A549 (cell line): ENCODE results near the gene FANCI. TPM values are rescaled to one million over a fixed set of nuclear protein-coding genes. Genes with fewer than 3 reads are reported as not detected.

Source experiments
- ATAC-seq, 2 experiments: fragments of 200-7000 bp in 1 of 2; fragments of >200 bp in 1 of 2; cut with Nextera tagmentation in 1 of 2; cut with Tn5 transposase in 1 of 2; 3 replicates each; pipeline versions ENCODE4 v1.8.0 to v1.9.1; 2018 to 2020; ENCODE audit warnings: mild to moderate bottlenecking in 1 of 2, moderate library complexity in 1 of 2
- CTCF ChIA-PET: fragments of 300-600 bp; sonication (Branson Sonifier 250); formaldehyde crosslinking; extraction: SDS; loops from one replicate; lab custom pipeline; 2021; ENCODE audit warnings: antibody characterized with exemption, inconsistent platforms; lab: Yijun Ruan, JAX
- POLR2A ChIA-PET: fragments of 350-600 bp; formaldehyde crosslinking; extraction: SDS; loops from one replicate; lab custom pipeline; 2021; ENCODE audit warnings: antibody characterized with exemption, inconsistent platforms; lab: Yijun Ruan, JAX
- DNase-seq, 2 experiments: peaks; one replicate each; pipeline versions ENCODE4 v3.0.0 to v3.0.0-alpha.2; 2011 to 2016; ENCODE audit warnings: low read depth in 1 of 2, low spot score in 1 of 2
- FAIRE-seq: peaks from 2 replicates; lab custom pipeline; 2011; peaks lifted over from hg19 to GRCh38; lab: Jason Lieb, UNC
- H3K27ac ChIP-seq, 2 experiments: fragments of >200 bp; sonication (Bioruptor Twin); formaldehyde crosslinking; 3 replicates each; pipeline ENCODE4 v1.5.1; 2016 to 2017
- H3K4me1 ChIP-seq: fragments of >200 bp; sonication (Bioruptor Twin); formaldehyde crosslinking; 3 replicates; pipeline ENCODE4 v1.6.1; 2016
- H3K4me2 ChIP-seq: fragments of >200 bp; sonication (Bioruptor Twin); formaldehyde crosslinking; 3 replicates; pipeline ENCODE4 v1.6.1; 2016
- H3K4me3 ChIP-seq: fragments of >200 bp; sonication (Bioruptor Twin); formaldehyde crosslinking; 3 replicates; pipeline ENCODE4 v1.5.1; 2016
- H3K9me3 ChIP-seq: fragments of >200 bp; sonication (Bioruptor Twin); formaldehyde crosslinking; 3 replicates; pipeline ENCODE4 v1.6.1; 2016
- BCL3 ChIP-seq: fragments of >200 bp; sonication (Bioruptor Twin); formaldehyde crosslinking; IDR thresholded peaks from 3 replicates; pipeline ENCODE4 v1.6.1; 2016
- CBX2 ChIP-seq: fragments of 200-600 bp; sonication (generic); IDR thresholded peaks from 2 replicates; pipeline ENCODE4 v1.6.1; 2016; ENCODE audit warnings: low read depth, mild to moderate bottlenecking, borderline replicate concordance
- CHD2 ChIP-seq: fragments of 150-350 bp; IDR thresholded peaks from 2 replicates; pipeline ENCODE4 v1.6.1; 2014; ENCODE audit warnings: low read length; ENCODE audit not compliant: partially characterized antibody
- CTCF ChIP-seq: fragments of >200 bp; sonication (Bioruptor Twin); formaldehyde crosslinking; IDR thresholded peaks from 3 replicates; pipeline ENCODE4 v1.5.1; 2016
- E2F6 ChIP-seq: IDR thresholded peaks from 2 replicates; pipeline ENCODE4 v1.6.1; 2012; ENCODE audit warnings: low read depth, borderline replicate concordance
- EHMT2 ChIP-seq: fragments of 200-600 bp; sonication (generic); IDR thresholded peaks from 2 replicates; pipeline ENCODE4 v1.6.1; 2016; ENCODE audit warnings: antibody characterized with exemption, low read depth, mild to moderate bottlenecking, moderate library complexity
- FOSL2 ChIP-seq, 2 experiments: fragments of 450-650 bp in 1 of 2; fragments of >200 bp in 1 of 2; sonication (Bioruptor Twin) in 1 of 2; formaldehyde crosslinking; IDR thresholded peaks; 2 replicates each; pipeline versions ENCODE4 v1.5.0 to v1.6.1; 2016 to 2020; ENCODE audit warnings: mild to moderate bottlenecking in 1 of 2, moderate library complexity in 1 of 2
- HES2 ChIP-seq: fragments of >200 bp; sonication (Bioruptor Twin); formaldehyde crosslinking; IDR thresholded peaks from 2 replicates; pipeline ENCODE4 v1.6.1; 2016
- HEYL ChIP-seq: fragments of 250-450 bp; sonication (Bioruptor Pico); IDR thresholded peaks from 2 replicates; pipeline ENCODE4 v1.8.0; 2021; ENCODE audit warnings: mild to moderate bottlenecking, moderate library complexity
- HMGXB4 ChIP-seq: fragments of 250-450 bp; sonication (Bioruptor Pico); IDR thresholded peaks from 2 replicates; pipeline ENCODE4 v1.5.0; 2021; ENCODE audit warnings: mild to moderate bottlenecking, moderate library complexity, borderline replicate concordance
- HOXA7 ChIP-seq: fragments of 250-450 bp; sonication (Bioruptor Pico); IDR thresholded peaks from 2 replicates; pipeline ENCODE4 v1.5.0; 2020; ENCODE audit warnings: mild to moderate bottlenecking, moderate library complexity
- MAFK ChIP-seq: fragments of 450-650 bp; IDR thresholded peaks from 2 replicates; pipeline ENCODE4 v1.6.1; 2014; ENCODE audit not compliant: partially characterized antibody
- MAX ChIP-seq: IDR thresholded peaks from 2 replicates; pipeline ENCODE4 v1.6.1; 2012
- MAZ ChIP-seq: fragments of 150-350 bp; IDR thresholded peaks from 2 replicates; pipeline ENCODE4 v1.6.1; 2014; ENCODE audit warnings: antibody characterized with exemption, low read depth, low read length, borderline replicate concordance
- NFE2L2 ChIP-seq: fragments of 150-350 bp; conservative IDR thresholded peaks from 2 replicates; pipeline ENCODE4 v1.6.1; 2014; ENCODE audit warnings: low read length
- POLR2A ChIP-seq: IDR thresholded peaks from 2 replicates; pipeline ENCODE4 v1.6.1; 2012; ENCODE audit warnings: mild to moderate bottlenecking, low read length
- POLR2AphosphoS2 ChIP-seq: conservative IDR thresholded peaks from 2 replicates; pipeline ENCODE4 v1.6.1; 2012; ENCODE audit warnings: low read length, improper control_type of control experiment, inconsistent platforms
- RCOR1 ChIP-seq: fragments of 150-350 bp; IDR thresholded peaks from 2 replicates; pipeline ENCODE4 v1.6.1; 2014; ENCODE audit warnings: antibody characterized with exemption, low read length, low read depth
- RNF2 ChIP-seq: fragments of 200-600 bp; sonication (generic); IDR thresholded peaks from 2 replicates; pipeline ENCODE4 v1.6.1; 2016; ENCODE audit warnings: low read depth, mild to moderate bottlenecking, antibody characterized with exemption, moderate library complexity, borderline replicate concordance
- ZFP36 ChIP-seq: fragments of 450-650 bp; IDR thresholded peaks from 2 replicates; pipeline ENCODE4 v1.6.1; 2014; ENCODE audit warnings: borderline replicate concordance; ENCODE audit not compliant: partially characterized antibody
- ZNF302 ChIP-seq: fragments of 250-450 bp; sonication (Bioruptor Pico); IDR thresholded peaks from 2 replicates; pipeline ENCODE4 v1.9.0; 2021; ENCODE audit warnings: inconsistent platforms, mild to moderate bottlenecking, moderate library complexity
- WGBS: methylation state at CpG from one replicate; pipeline ENCODE4 v1.1.6; 2017; ENCODE audit errors: missing lambda C conversion rate; 5-methylcytosine and 5-hydroxymethylcytosine counted together
- polyA plus RNA-seq, 4 experiments: library from polyadenylated mRNA; depleted of rRNA in 3 of 4; stranded (reverse); fragments of >200 nt; fragmentation: RNase III in 1 of 4; extraction: RNeasy Plus Mini Kit Qiagen cat#74134 plus additional on column Dnase treatment in 1 of 4; gene quantifications; 2 replicates in 3 of 4; 3 replicates in 1 of 4; pipeline ENCODE4 v1.2.3, GENCODE V29; 2011 to 2017

Gene FANCI
- polyA plus RNA-seq, 2 of the 4 experiments (the other 2 are of a cell fraction): 101 to 123 TPM

- TF ChIP-seq ZFP36 (no peak), EHMT2 (no peak)
These were observed 46.2 kb upstream of the FANCI start (continued) for GRCh38 chr15:89197503-89197971.

GRCh38 chr15:89198196-89198595, 45.6 kb upstream of the FANCI start:
- TF ChIP-seq NFE2L2 (no peak), FOSL2 (IDR thresholded peaks at IDR 0.05) (no peak), FOSL2 (CRISPR knock-in tag; IDR thresholded peaks at IDR 0.05) (no peak), RCOR1 (no peak), HMGXB4 (CRISPR knock-in tag) (no peak), CBX2 (no peak), HES2 (no peak), HOXA7 (no peak), MAFK (no peak), E2F6 (no peak), RNF2 (no peak), CTCF (no peak), MAZ (no peak), BCL3 (no peak), POLR2AphosphoS2 (no peak), HEYL (no peak), ZFP36 (no peak)
- no peak for DNase-seq
- ATAC-seq: no peak
- H3K4me2 ChIP-seq: no peak overlapping the region
- 91% methylated on average over 2 of the region's 2 CpGs for WGBS
- ChIA-PET CTCF (interaction anchor here (1.4 to 15.6 kb wide), 7 partner anchors 8 to 141 kb away, joined by 4 to 141 read pairs (median 9); no protein-coding TSS in a partner anchor), POLR2A (no interaction called here)
- peak; percentile 74 for FAIRE-seq
- H3K9me3 ChIP-seq: no peaks in the 10 kb centered on the region
- no peak overlapping the region for H3K4me3 ChIP-seq
- no peaks in the 10 kb centered on the region for H3K4me1 ChIP-seq
- H3K27ac ChIP-seq: no peak overlapping the region

- no peak overlapping the region for H3K27ac ChIP-seq
- no peak for ATAC-seq
- no peak overlapping the region for H3K4me3 ChIP-seq
- no peak for TF ChIP-seq RNF2
- TF ChIP-seq BCL3: no peak
- no peak for TF ChIP-seq MAX
- no peak for TF ChIP-seq POLR2A
- TF ChIP-seq CHD2: no peak
- TF ChIP-seq ZNF302: no peak
- TF ChIP-seq, all 56 proteins: peak for 0
- FAIRE-seq (no peak), DNase-seq (no peak)
- no peak overlapping the region for H3K4me2 ChIP-seq
- 92% methylated on average over 3 of the region's 3 CpGs for WGBS
- CTCF ChIA-PET: interaction anchor here (1.1 to 15.6 kb wide), 6 partner anchors 7 to 291 kb away, joined by 3 to 141 read pairs (median 10); no protein-coding TSS in a partner anchor
- POLR2A ChIA-PET: no interaction called here
- no peaks in the 10 kb centered on the region for H3K9me3 ChIP-seq
- H3K4me1 ChIP-seq: no peaks in the 10 kb centered on the region
These were observed 44.8 kb upstream of the FANCI start for GRCh38 chr15:89198934-89199333.
